Measurements from ENCODE around the gene EP400.

Gene EP400

GRCh38 chr12:132026061-132026795, 76.5 kb downstream of the EP400 start:
- no peak overlapping the region for H3K4me3 ChIP-seq (replicated peaks in 1 of 2; ENCODE audit: low read depth in 2 of 2, low read length in 2 of 2)
- DNase-seq (ENCODE audit: low read depth in 2 of 2): no peak
- TF ChIP-seq, protein P1, sequence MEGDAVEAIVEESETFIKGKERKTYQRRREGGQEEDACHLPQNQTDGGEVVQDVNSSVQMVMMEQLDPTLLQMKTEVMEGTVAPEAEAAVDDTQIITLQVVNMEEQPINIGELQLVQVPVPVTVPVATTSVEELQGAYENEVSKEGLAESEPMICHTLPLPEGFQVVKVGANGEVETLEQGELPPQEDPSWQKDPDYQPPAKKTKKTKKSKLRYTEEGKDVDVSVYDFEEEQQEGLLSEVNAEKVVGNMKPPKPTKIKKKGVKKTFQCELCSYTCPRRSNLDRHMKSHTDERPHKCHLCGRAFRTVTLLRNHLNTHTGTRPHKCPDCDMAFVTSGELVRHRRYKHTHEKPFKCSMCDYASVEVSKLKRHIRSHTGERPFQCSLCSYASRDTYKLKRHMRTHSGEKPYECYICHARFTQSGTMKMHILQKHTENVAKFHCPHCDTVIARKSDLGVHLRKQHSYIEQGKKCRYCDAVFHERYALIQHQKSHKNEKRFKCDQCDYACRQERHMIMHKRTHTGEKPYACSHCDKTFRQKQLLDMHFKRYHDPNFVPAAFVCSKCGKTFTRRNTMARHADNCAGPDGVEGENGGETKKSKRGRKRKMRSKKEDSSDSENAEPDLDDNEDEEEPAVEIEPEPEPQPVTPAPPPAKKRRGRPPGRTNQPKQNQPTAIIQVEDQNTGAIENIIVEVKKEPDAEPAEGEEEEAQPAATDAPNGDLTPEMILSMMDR (IDR thresholded peaks at IDR 0.05; ENCODE audit: low read depth, low read length): no peak

DNA sequence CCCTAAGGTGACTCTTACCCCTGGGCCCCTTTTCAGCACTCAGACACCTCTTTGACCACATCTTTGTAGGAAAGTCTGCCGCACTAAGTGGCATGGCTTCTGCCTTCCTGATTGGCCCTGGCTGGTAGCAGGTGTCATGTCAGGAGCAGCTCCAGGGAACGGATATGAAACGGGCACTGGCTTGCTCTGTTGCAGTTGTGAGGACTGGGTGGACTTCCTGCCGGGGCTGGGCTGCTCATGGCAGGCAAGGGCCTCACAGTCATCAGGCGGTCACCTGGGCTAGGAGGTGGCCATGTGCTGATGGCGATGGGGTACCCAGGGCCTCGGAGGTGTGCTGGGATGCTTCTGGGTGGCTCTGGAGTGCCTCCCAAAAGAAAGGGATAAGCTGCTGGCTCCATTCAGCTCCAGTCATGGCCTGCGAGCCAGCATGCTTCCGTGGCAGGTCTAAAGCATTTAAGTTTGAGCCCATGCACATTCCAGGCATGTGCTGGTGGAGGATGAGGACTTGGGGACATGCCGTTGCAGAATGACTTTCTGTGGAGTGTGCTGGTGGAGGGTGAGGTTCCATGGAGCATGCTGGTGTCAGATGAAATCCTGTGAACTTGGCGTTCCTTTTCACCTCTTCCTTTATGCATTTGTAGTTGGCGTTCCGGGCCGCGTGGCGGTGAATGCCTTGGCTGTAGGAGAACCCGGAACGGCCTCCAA, 77.2 kb downstream of the EP400 start:
- no peak for DNase-seq (ENCODE audit: low read depth in 2 of 2)
- H3K4me3 ChIP-seq (replicated peaks in 1 of 2; ENCODE audit: low read depth in 2 of 2, low read length in 2 of 2): no peak overlapping the region
- TF ChIP-seq, protein P1 (IDR thresholded peaks at IDR 0.05; ENCODE audit: low read depth, low read length): no peak

GRCh38 chr12:132027636-132028035, 77.9 kb downstream of the EP400 start:
- H3K4me3 ChIP-seq (replicated peaks in 1 of 2; ENCODE audit: low read depth in 2 of 2, low read length in 2 of 2): no peak overlapping the region
- peak in 1 of 2 donors; percentile 60 for DNase-seq (ENCODE audit: low read depth in 2 of 2)
- TF ChIP-seq, protein P1 (IDR thresholded peaks at IDR 0.05; ENCODE audit: low read depth, low read length): no peak

DNA sequence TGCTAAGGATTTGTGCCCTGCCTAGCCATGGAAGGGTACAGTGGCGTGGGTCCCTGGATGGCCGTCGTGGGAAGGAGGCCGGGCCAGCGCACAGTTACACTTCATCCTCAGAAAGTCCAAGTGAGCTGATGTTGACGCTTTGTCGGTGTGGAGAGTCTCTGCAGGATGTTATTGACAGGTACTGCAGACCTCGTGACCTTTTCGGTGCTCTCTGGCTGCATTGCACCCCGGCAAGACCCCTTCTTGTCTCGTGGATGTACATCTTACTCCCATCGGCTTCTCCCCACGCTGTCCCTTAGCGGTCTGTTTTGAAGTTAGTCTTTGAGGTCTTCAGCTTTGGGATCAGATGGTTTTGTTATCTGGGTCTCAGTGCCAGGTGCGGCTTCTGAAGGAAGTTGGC, 78.4 kb downstream of the EP400 start:
- TF ChIP-seq, protein P1 (IDR thresholded peaks at IDR 0.05; ENCODE audit: low read depth, low read length): no peak
- DNase-seq (ENCODE audit: low read depth in 2 of 2): no peak
- no peak overlapping the region for H3K4me3 ChIP-seq (replicated peaks in 1 of 2; ENCODE audit: low read depth in 2 of 2, low read length in 2 of 2)

DNA sequence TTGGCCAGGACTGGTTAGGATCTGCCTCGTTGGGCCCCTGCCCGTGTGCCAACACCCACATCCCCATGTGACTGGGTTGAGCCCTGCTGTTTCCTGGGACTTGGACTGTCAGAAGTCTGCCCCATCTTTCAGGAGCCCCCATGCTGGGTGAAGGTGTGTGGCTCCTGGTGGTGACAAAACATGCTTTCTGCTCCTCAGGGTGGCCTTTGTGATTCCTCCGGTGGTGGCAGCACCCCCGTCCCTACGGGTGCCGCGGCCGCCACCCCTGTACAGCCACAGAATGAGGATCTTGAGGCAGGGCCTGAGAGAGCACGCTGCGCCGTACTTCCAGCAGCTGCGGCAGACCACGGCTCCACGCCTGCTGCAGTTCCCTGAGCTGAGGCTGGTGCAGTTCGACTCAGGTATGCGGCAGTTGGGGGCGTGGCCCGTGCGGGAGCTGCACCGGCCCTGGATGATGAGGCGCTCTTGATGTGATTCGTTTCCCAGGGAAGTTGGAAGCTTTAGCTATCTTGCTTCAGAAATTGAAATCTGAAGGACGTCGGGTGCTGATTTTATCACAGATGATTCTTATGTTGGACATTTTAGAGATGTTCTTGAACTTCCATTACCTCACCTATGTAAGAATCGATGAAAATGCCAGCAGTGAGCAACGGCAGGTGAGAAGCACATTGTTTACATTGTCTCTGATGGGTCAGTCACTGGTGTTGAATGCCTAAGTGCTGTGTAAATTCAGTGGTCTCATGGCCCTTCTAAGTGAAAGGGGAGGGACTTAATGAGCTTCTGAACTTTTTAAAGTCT, 80.0 kb downstream of the EP400 start:
- no peak for DNase-seq (ENCODE audit: low read depth in 2 of 2)
- TF ChIP-seq, protein P1 (IDR thresholded peaks at IDR 0.05; ENCODE audit: low read depth, low read length): no peak
- H3K4me3 ChIP-seq (replicated peaks in 1 of 2; ENCODE audit: low read depth in 2 of 2, low read length in 2 of 2): no peak overlapping the region

- H3K4me3 ChIP-seq (replicated peaks in 1 of 2; ENCODE audit: low read depth in 2 of 2, low read length in 2 of 2): no peak overlapping the region
- DNase-seq (ENCODE audit: low read depth in 2 of 2): peak; percentile 21 to 72
- TF ChIP-seq, protein P1 (IDR thresholded peaks at IDR 0.05; ENCODE audit: low read depth, low read length): no peak
Measured at GRCh38 chr12:132030367-132031038, 80.8 kb downstream of the EP400 start.
